DND-41 (cell line): ENCODE results near the gene SELENOK.

ENCODE experiments used
- ATAC-seq: fragments of 200-7000 bp; cut with Tn5 transposase; 3 replicates; pipeline ENCODE4 v1.9.1; 2021; ENCODE audit warnings: low read depth; ENCODE audit not compliant: insufficient read depth
- DNase-seq: peaks from one replicate; pipeline ENCODE4 v3.0.0-alpha.2; 2020
- H2AFZ ChIP-seq: 2 replicates; pipeline ENCODE4 v1.6.0; 2012; ENCODE audit warnings: low read depth, low read length
- H3K27ac ChIP-seq: 2 replicates; pipeline ENCODE4 v1.5.1; 2012; ENCODE audit warnings: low read length, inconsistent platforms
- H3K27me3 ChIP-seq: fragments of 200-600 bp; sonication (generic); 2 replicates; pipeline ENCODE4 v1.6.0; 2012; ENCODE audit warnings: low read length, mild to moderate bottlenecking, inconsistent platforms; ENCODE audit not compliant: insufficient read depth, poor library complexity
- H3K36me3 ChIP-seq: 2 replicates; pipeline ENCODE4 v1.5.1; 2012; ENCODE audit warnings: low read length, inconsistent platforms; ENCODE audit not compliant: insufficient read depth
- H3K4me1 ChIP-seq: 2 replicates; pipeline ENCODE4 v1.5.1; 2012; ENCODE audit warnings: mild to moderate bottlenecking, low read length; ENCODE audit not compliant: insufficient read depth
- H3K4me2 ChIP-seq: 2 replicates; pipeline ENCODE4 v1.6.0; 2012; ENCODE audit warnings: mild to moderate bottlenecking, moderate library complexity, low read length, inconsistent platforms; ENCODE audit not compliant: insufficient read depth
- H3K4me3 ChIP-seq, 2 experiments: fragments of 200-600 bp in 1 of 2; shearing (Covaris generic) in 1 of 2; 2 replicates each; pipeline ENCODE4 v1.5.1; 2012 to 2016; ENCODE audit warnings: inconsistent platforms in 2 of 2, low read length in 2 of 2, mild to moderate bottlenecking in 2 of 2, low read depth in 1 of 2, moderate library complexity in 1 of 2
- H3K79me2 ChIP-seq: 2 replicates; pipeline ENCODE4 v1.6.0; 2012; ENCODE audit warnings: low read length, inconsistent platforms; ENCODE audit not compliant: insufficient read depth
- H3K9ac ChIP-seq: 2 replicates; pipeline ENCODE4 v1.6.0; 2012; ENCODE audit warnings: low read depth, mild to moderate bottlenecking, inconsistent platforms, low read length, moderate library complexity
- H3K9me3 ChIP-seq: 2 replicates; pipeline ENCODE4 v1.5.1; 2012; ENCODE audit warnings: low read length, moderate library complexity, mild to moderate bottlenecking, inconsistent platforms; ENCODE audit not compliant: insufficient read depth, severe bottlenecking
- H4K20me1 ChIP-seq: 2 replicates; pipeline ENCODE4 v1.6.0; 2012; ENCODE audit warnings: low read length; ENCODE audit not compliant: insufficient read depth
- EZH2 ChIP-seq: IDR thresholded peaks from 3 replicates; pipeline ENCODE4 v1.6.1; 2012; ENCODE audit warnings: borderline replicate concordance, low read depth, mild to moderate bottlenecking, moderate library complexity, low read length, inconsistent platforms; ENCODE audit not compliant: severe bottlenecking
- TF ChIP-seq, protein P1 (sequence below): IDR thresholded peaks from 2 replicates; pipeline ENCODE4 v1.5.1; 2012; ENCODE audit warnings: borderline replicate concordance, low read length, moderate library complexity, mild to moderate bottlenecking; ENCODE audit not compliant: poor library complexity, severe bottlenecking; ENCODE audit errors: extremely low read depth

Gene SELENOK

DNA sequence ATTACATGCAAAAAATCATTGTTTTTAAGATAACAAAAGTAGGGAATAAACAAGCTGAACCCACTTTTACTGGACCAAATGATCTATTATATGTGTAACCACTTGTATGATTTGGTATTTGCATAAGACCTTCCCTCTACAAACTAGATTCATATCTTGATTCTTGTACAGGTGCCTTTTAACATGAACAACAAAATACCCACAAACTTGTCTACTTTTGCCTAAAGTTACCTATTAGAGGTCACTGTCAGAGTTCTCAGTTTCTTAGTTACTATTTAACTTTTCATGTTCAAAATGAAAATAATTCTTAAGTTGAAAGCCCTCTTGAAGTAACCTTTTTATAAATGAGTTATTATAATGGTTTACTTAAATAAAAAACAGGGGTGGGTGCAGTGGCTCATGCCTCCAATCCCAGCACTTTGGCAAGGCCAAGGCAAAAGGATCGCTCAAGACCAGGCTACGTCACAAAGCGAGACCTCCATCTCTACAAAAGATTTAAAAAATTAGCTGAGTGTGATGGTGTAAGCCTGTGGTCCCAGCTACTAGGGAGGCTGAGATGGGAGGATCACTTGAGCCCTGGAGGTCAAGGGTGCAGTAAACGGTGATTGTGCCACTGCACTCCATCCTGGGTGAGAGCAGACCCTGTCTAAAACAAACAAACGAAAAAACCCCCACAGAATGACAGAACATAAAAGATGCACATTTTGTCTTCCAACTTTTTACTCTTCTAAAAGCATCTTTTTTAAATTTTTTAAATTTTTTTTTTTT lies 25.7 kb downstream of the SELENOK start:
- H3K4me2 ChIP-seq: no peak overlapping the region
- ATAC-seq: no peak

DNA sequence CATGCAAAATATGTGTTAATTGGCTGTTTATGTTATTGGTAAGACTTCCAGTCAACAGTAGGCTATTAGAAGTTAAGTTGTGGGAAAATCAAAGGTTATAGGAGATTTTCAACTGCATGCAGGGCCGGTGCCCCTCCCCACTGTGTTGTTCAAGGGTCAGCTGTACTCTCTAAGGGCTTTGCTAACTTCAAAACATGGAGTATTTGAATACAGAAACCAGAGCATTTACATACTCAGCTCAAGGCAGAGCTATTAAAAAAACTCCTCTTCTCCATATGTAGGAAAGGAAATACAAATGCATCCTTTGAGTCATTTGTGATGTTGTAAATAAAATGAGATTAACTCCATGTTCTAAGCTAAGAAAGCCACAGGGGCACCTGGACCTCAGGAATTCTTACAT lies 28.5 kb downstream of the SELENOK start:
- DNase-seq: no peak
- H3K9ac ChIP-seq: no peak overlapping the region
- no peaks in the 10 kb centered on the region for H3K9me3 ChIP-seq
- ATAC-seq: no peak
- TF ChIP-seq EZH2: no peak
- TF ChIP-seq, protein P1, sequence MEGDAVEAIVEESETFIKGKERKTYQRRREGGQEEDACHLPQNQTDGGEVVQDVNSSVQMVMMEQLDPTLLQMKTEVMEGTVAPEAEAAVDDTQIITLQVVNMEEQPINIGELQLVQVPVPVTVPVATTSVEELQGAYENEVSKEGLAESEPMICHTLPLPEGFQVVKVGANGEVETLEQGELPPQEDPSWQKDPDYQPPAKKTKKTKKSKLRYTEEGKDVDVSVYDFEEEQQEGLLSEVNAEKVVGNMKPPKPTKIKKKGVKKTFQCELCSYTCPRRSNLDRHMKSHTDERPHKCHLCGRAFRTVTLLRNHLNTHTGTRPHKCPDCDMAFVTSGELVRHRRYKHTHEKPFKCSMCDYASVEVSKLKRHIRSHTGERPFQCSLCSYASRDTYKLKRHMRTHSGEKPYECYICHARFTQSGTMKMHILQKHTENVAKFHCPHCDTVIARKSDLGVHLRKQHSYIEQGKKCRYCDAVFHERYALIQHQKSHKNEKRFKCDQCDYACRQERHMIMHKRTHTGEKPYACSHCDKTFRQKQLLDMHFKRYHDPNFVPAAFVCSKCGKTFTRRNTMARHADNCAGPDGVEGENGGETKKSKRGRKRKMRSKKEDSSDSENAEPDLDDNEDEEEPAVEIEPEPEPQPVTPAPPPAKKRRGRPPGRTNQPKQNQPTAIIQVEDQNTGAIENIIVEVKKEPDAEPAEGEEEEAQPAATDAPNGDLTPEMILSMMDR: no peak
- H2AFZ ChIP-seq: no peak overlapping the region
- H3K27me3 ChIP-seq: no peaks in the 10 kb centered on the region
- H3K79me2 ChIP-seq: no peaks in the 10 kb centered on the region
- no peak overlapping the region for H3K4me3 ChIP-seq
- H4K20me1 ChIP-seq: 0 out of 2 replicates have a peak, but pooled peaks cover 3% of the 10 kb centered on the region
- H3K4me1 ChIP-seq: no peaks in the 10 kb centered on the region
- H3K4me2 ChIP-seq: no peak overlapping the region
- peaks cover 22% of the 10 kb centered on the region for H3K36me3 ChIP-seq
- no peak overlapping the region for H3K27ac ChIP-seq

More for the DNA sequence above, 25.7 kb downstream of the SELENOK start:
- H3K79me2 ChIP-seq: no peaks in the 10 kb centered on the region
- no peak overlapping the region for H3K9ac ChIP-seq
- no peaks in the 10 kb centered on the region for H3K9me3 ChIP-seq
- H3K4me3 ChIP-seq: no peak overlapping the region
- no peak for DNase-seq
- H3K27ac ChIP-seq: no peak overlapping the region
- H2AFZ ChIP-seq: no peak overlapping the region
- TF ChIP-seq, protein P1: no peak
- TF ChIP-seq EZH2: no peak
- H3K36me3 ChIP-seq: peaks cover 37% of the 10 kb centered on the region
- H3K4me1 ChIP-seq: no peaks in the 10 kb centered on the region
- H4K20me1 ChIP-seq: 0 out of 2 replicates have a peak, but pooled peaks cover 3% of the 10 kb centered on the region
- no peaks in the 10 kb centered on the region for H3K27me3 ChIP-seq

DNA sequence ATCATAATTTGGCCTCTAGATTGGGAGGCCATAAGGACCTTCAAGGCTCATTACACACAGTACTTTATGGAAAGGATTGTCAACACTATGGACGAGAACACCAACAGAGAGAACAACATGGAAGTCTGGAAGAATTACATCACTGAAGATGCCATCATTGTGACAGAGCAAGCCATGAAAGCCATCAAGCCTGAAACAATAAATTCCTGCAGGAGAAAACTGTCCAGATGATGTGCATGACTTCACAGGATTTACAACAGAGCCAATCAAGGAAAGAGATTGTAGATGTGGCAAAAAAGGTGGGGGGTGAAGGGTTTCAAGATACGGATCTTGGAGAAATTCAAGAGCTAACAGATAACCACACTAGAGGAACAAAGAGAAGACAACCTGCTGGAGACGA lies 29.4 kb downstream of the SELENOK start:
- Histone ChIP-seq H3K27ac (no peak overlapping the region), H3K9ac (no peak overlapping the region), H3K4me1 (no peaks in the 10 kb centered on the region), H2AFZ (no peak overlapping the region), H3K4me2 (no peak overlapping the region), H3K79me2 (no peaks in the 10 kb centered on the region), H3K36me3 (peaks cover 15% of the 10 kb centered on the region), H3K4me3 (no peak overlapping the region), H3K9me3 (no peaks in the 10 kb centered on the region), H4K20me1 (0 out of 2 replicates have a peak, but pooled peaks cover 3% of the 10 kb centered on the region), H3K27me3 (no peaks in the 10 kb centered on the region)
- TF ChIP-seq, protein P1: no peak
- no peak for TF ChIP-seq EZH2
- DNase-seq (no peak), ATAC-seq (no peak)
